HG02973 (cell line): Measurements from ENCODE around the gene CYB5R4.

Experiments used
- ATAC-seq: cut with Tn5 transposase; IDR thresholded peaks from one replicate; pipeline ENCODE4 v1.9.1; 2021; ENCODE audit warnings: moderate library complexity; ENCODE audit not compliant: unreplicated experiment

Gene CYB5R4

DNA sequence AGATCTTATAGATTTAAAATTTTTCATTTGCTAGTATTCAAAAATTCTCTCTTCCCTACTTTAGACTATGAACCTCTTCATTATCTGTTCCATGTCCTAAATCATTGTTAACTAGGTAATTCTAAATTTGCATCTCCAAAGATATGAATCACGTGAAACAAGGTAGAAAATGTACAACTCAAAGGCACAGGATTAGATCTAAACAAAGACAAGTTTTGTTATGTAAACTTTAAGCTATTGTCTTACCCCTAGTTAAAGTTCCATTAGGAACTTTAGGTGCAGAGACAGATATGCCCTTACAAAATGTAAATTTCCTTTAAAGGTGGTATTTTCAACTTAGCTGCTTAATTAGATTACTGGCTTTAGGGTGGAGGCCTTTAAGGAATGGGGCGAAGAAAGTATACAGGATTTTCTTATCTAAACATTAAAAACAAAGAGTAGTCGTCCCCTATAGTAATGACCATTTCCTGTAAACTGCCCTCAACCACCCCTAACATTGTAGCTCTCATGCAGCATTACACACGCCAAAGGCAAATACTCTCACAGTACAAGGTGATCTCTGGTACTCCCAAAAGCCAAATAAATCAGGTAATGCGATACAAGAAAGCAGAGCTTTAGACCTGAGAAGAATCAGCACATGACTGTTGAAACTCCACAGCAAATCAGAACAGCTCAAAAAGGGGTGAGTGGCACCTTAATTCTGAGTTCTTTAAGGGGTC lies 116.7 kb downstream of the CYB5R4 start:
- no peak for ATAC-seq

- no peak for ATAC-seq
Measured at GRCh38 chr6:83976871-83977270, 117.4 kb downstream of the CYB5R4 start.

GRCh38 chr6:83978324-83978734 lies 118.8 kb downstream of the CYB5R4 start:
- ATAC-seq, result no peak

DNA sequence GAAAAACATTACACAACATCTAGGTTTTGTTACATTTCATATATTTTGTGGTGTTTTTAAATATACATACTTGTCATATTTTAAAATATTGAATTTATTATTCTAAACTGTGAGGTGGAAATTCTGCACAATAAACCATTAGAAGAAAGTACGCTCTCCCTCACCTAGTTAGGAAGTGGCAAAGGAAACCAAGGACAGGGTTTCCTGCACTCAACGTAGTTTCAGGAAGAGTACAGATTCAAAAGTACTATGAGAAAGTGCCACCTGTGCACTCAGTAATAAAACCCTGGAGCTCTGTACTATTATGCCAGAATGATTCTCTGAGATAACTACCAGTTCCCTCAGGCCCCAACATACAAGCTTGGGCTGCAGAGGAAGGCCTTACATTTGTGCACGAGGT lies 119.5 kb downstream of the CYB5R4 start:
- no peak for ATAC-seq

DNA sequence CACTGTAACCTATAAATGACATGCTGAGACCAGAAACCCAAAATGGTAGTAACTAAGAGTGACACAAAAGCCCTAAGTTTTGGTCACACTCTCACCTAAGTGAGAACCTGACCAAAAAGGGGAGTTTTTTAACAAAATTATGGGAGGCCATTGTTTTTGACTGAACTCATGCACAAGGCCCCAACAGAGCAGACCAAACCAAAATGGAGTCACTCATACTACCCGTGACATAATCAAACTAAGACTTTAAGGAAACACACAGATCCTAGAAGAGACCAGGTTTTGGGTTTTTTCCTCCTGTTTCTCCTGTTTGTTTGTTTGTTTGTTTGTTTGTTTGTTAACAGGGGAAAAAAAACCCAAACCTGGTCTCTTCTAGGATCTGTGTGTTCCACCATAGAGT lies 124.9 kb downstream of the CYB5R4 start:
- no peak for ATAC-seq

- ATAC-seq, result no peak
Measured at GRCh38 chr6:83985308-83985713, 125.8 kb downstream of the CYB5R4 start.

GRCh38 chr6:83985715-83986114 lies 126.2 kb downstream of the CYB5R4 start:
- ATAC-seq, result no peak

- no peak for ATAC-seq
Measured at GRCh38 chr6:83998021-83998584, 138.6 kb downstream of the CYB5R4 start.

DNA sequence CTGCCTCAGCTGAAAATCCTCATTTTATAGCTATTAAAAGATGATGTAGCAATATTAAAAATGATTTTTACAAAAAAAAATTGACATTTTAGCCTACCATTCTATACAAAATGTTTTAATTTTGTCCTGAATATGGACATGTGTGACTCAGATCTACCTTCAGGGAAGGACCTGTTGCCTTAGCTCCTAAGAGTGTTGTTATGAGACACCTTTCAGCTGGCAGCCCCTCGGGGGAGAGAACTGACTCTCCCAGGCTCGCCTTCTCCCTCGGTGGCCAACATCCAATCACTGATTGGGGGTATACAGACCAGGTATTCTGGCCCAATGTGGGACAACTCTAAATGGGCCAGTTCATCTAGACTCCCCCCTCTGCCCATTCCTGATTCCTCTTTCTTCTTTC lies 141.6 kb downstream of the CYB5R4 start:
- ATAC-seq, result no peak

DNA sequence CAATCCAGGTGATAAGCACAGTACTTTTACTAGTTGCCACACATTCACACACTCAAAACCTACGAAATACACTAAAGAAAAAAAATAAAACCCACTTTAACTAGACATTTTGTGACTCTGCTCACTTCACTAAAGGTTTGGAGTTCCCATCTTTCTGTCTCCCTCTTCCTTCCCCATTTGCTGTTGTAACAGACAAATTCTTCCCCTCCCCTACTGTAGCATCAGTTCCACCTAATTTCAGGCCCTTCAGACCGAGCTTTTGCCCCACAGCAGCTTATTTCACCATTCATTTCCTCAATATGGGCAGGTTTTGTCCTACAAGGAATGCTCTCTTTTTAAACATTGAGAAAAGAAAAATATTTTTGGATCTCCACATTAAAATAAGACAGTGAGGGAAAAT lies 142.7 kb downstream of the CYB5R4 start:
- ATAC-seq, result no peak

GRCh38 chr6:84003131-84003530 lies 143.6 kb downstream of the CYB5R4 start:
- no peak for ATAC-seq

- ATAC-seq, result no peak
Measured at GRCh38 chr6:84003654-84004053, 144.2 kb downstream of the CYB5R4 start.

DNA sequence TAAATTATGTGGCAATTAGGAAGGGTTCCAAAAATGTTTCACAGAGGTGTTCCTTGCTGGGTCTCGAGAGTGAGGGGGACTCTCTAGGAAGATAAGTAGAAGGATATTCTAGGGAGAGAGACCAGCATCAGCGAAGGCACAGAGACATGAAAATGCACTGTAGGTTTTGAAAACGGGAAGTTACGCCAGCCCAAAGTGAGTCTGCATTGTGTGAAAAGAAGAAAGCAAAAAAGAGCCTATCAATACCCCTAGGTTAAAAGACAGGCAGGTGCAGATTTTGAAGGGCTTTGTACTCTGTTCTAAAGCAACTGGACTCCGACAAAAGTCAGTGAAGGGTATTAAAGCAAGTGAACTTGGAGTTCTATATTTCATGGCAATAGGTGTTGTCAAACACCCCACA lies 148.4 kb downstream of the CYB5R4 start:
- ATAC-seq, result no peak

DNA sequence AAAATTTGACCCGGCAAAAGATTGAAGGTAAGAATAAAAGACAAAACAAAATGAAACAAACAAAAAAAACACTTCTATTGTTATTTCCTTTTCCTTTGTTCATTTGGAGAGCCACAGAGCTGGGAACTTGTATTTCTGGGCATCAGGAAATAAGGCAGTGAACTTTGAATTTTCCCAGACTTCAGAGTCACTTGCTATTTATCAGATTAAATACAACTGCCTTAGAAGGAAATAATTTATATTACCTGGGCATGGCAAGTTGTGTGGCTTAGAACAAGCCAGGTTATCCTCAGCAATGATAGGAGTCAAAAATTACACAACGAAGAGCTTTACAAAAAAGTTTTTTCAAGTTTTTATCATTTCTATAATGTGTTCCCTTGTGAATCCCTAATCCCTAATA lies 153.9 kb downstream of the CYB5R4 start:
- ATAC-seq, result no peak

- no peak for ATAC-seq
Measured at GRCh38 chr6:84013931-84014330, 154.4 kb downstream of the CYB5R4 start.

DNA sequence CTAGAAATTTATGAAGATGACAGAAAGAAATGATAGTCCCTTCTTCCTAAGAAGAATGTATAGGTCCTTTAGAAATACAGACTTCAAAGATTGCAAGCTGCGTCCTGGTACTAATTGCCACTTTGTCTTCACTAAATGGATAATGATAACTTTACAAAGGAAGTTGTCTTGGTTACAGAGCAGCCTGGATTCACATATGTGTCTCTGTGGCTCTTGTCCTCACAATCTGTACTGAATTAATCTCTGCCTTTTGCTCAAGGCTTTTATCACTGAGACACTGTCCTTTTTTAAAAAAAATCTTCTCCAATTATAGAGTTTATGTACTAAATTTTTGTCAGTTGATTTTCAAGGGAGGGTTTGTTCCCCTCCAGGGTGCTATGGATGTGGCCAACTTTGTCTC lies 156.5 kb downstream of the CYB5R4 start:
- ATAC-seq, result no peak
